GM12878 (cell line): ENCODE data around the gene NLRP6. TPM values are rescaled to one million over a fixed set of nuclear protein-coding genes. Genes with fewer than 3 reads are reported as not detected.

Source experiments
- ATF7 ChIP-seq: fragments of 450-650 bp; IDR thresholded peaks from 2 replicates; pipeline ENCODE4 v1.6.1; 2016; ENCODE audit warnings: low read depth, mild to moderate bottlenecking
- EGR1 ChIP-seq, 2 experiments: IDR thresholded peaks; 1 replicate in 1 of 2; 2 replicates in 1 of 2; pipeline ENCODE4 v1.6.1; 2011 to 2012; ENCODE audit warnings: low read depth in 2 of 2, low read length in 2 of 2, borderline replicate concordance in 1 of 2, mild to moderate bottlenecking in 1 of 2, moderate library complexity in 1 of 2
- ETV6 ChIP-seq, 2 experiments: fragments of 450-650 bp in 1 of 2; IDR thresholded peaks in 1 of 2; conservative IDR thresholded peaks in 1 of 2; 2 replicates each; pipeline ENCODE4 v1.6.1; 2014; ENCODE audit warnings: antibody characterized with exemption in 1 of 2, borderline replicate concordance in 1 of 2, low read depth in 1 of 2, mild to moderate bottlenecking in 1 of 2, moderate library complexity in 1 of 2
- HDAC2 ChIP-seq: fragments of 200-600 bp; sonication (generic); IDR thresholded peaks from 2 replicates; pipeline ENCODE4 v1.6.1; 2017
- HDGF ChIP-seq: fragments of 450-650 bp; IDR thresholded peaks from 2 replicates; pipeline ENCODE4 v1.6.1; 2016; ENCODE audit warnings: antibody characterized with exemption
- NFYA ChIP-seq: IDR thresholded peaks from 2 replicates; pipeline ENCODE4 v1.6.1; 2011; ENCODE audit warnings: low read depth, mild to moderate bottlenecking, low read length, improper control_type of control experiment, borderline replicate concordance
- NR2C1 ChIP-seq: fragments of 450-650 bp; IDR thresholded peaks from 2 replicates; pipeline ENCODE4 v1.6.1; 2017; ENCODE audit warnings: antibody characterized with exemption, mild to moderate bottlenecking, moderate library complexity
- POLR2A ChIP-seq: IDR thresholded peaks from 2 replicates; pipeline ENCODE4 v1.6.1; 2011; ENCODE audit warnings: low read depth, mild to moderate bottlenecking, low read length
- SMAD5 ChIP-seq: IDR thresholded peaks from 2 replicates; pipeline ENCODE4 v1.6.1; 2016; ENCODE audit warnings: antibody characterized with exemption, low read depth
- SPI1 ChIP-seq: IDR thresholded peaks from 2 replicates; pipeline ENCODE4 v1.6.1; 2011; ENCODE audit warnings: low read depth, mild to moderate bottlenecking, low read length, moderate library complexity, borderline replicate concordance; ENCODE audit not compliant: insufficient read depth
- SREBF1 ChIP-seq: IDR thresholded peaks from 2 replicates; pipeline ENCODE4 v1.6.1; 2012; ENCODE audit warnings: mild to moderate bottlenecking, low read length
- ZBTB33 ChIP-seq: fragments of 450-650 bp; IDR thresholded peaks from 2 replicates; pipeline ENCODE4 v1.6.1; 2017; ENCODE audit warnings: mild to moderate bottlenecking
- polyA plus RNA-seq, 11 experiments: library from polyadenylated mRNA; depleted of rRNA in 4 of 11; unstranded in 6 of 11; stranded (reverse) in 5 of 11; fragments of >200 nt; fragmentation: Nextera tagmentation in 4 of 11; fragmentation: Illumina TruSeq in 1 of 11; extraction: Ambion mirVana in 4 of 11; extraction: Trizol in 1 of 11; gene quantifications; 1 replicate in 1 of 11; 2 replicates in 10 of 11; pipeline versions ENCODE4 v1.2.1 to v1.2.3, GENCODE V29; 2011 to 2016; ENCODE audit warnings: inconsistent platforms in 2 of 11, missing spikeins in 2 of 11, low read depth in 1 of 11
- total RNA-seq, 4 experiments: library from RNA; depleted of rRNA in 3 of 4; stranded (reverse); fragments of >200 nt in 3 of 4; fragmentation: Illumina TruSeq in 1 of 4; extraction: Trizol in 1 of 4; gene quantifications; 2 replicates each; pipeline versions ENCODE4 v1.2.1 to v1.2.3, GENCODE V29; 2013 to 2021

The NLRP6 gene
- total and polyA plus RNA-seq, 10 of the 15 experiments (the other 5 are each of a cell fraction or from before 2014, with no cell fraction given) = 0.03 to 0.11 TPM; not detected in 8

DNA sequence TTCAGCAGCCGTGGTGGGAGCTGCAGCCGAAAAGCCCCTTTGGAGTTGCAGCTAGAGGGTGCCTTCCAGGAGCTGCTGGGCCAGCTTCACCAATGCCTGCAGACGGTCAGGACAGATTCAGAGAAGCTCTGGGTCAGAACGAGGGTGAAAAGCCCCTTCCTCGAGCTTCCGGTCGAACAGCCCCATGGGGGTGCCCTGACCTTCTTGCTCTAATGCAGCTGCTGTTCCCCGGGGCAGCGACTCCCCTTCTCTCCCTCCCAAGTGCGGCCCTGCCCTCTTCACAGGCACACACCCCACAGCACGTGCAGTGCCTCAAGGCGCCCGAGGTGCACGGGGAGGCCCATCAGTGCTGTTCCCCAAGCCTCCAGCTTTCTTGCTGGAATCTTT, 52.1 kb downstream of the NLRP6 start (continued):
- TF ChIP-seq SPI1 (no peak), POLR2A (0 out of 2 replicates have a peak, but pooled peaks have one; percentile 39), EGR1 (IDR thresholded peaks at IDR 0.05; ENCODE audit: borderline replicate concordance in 1 of 2, low read depth in 2 of 2, low read length in 2 of 2) (no peak), NFYA (no peak), SMAD5 (no peak), ATF7 (no peak), ZBTB33 (no peak), HDAC2 (no peak), ETV6 (conservative IDR thresholded peaks at IDR 0.05 in 1 of 2, IDR thresholded peaks at IDR 0.05 in 1 of 2; ENCODE audit: borderline replicate concordance in 1 of 2, low read depth in 1 of 2) (no peak), HDGF (no peak), NR2C1 (no peak), SREBF1 (no peak)
